ENCODE measurements around the gene NSRP1. TPM values are rescaled to one million over a fixed set of nuclear protein-coding genes. Genes with fewer than 3 reads are reported as not detected.

Gene NSRP1
- total RNA-seq, 4 donors from 2014 or later = 18.5 to 39.4 (median 31.1) TPM

DNA sequence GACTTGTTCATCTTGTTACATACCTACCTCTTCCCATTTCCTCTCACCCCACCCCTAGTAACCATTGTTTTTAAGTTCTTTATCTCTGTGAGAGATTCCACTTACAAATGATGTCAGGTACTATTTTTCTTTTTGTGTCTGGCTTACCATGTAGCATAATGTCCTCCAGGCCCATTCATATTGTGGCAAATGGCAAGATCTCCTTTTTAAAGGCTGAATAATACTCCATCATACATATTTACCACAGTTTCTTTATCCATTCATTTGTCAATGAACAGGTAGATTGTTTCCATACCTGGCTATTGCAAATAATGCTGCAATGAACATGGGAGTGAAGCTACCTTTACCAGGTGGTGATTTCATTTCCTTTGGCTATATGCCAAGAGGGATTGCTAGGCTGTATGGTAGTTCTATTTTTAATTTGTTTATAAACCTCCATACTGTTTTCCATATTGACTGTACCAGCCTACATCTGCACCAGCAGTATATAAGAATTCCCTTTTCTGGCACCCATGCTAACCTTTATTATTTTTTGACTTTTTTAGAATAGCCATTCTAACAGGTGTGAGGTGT, 53.9 kb downstream of the NSRP1 start:
- TF ChIP-seq, protein P1, sequence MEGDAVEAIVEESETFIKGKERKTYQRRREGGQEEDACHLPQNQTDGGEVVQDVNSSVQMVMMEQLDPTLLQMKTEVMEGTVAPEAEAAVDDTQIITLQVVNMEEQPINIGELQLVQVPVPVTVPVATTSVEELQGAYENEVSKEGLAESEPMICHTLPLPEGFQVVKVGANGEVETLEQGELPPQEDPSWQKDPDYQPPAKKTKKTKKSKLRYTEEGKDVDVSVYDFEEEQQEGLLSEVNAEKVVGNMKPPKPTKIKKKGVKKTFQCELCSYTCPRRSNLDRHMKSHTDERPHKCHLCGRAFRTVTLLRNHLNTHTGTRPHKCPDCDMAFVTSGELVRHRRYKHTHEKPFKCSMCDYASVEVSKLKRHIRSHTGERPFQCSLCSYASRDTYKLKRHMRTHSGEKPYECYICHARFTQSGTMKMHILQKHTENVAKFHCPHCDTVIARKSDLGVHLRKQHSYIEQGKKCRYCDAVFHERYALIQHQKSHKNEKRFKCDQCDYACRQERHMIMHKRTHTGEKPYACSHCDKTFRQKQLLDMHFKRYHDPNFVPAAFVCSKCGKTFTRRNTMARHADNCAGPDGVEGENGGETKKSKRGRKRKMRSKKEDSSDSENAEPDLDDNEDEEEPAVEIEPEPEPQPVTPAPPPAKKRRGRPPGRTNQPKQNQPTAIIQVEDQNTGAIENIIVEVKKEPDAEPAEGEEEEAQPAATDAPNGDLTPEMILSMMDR (IDR thresholded peaks at IDR 0.05; ENCODE audit: low read depth) = no peak

DNA sequence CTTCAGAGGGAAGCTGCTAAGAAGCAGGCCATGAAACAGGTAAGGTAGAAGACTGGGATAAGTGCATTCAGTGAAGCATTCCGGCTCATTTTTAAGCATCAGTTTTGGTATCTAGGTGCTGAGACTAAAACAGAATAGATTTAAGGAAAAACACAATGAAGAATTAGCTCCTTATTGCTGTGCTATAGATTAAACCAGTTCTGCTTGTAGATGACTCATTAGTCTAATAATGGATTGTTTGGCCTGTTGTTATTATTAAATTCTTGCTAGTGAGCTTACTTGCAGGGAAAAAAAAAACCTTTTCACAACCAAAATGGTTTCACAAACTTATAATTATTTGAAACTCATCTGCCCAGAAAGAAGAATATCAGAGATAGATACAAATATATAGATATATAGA, 55.9 kb downstream of the NSRP1 start:
- TF ChIP-seq, protein P1 (IDR thresholded peaks at IDR 0.05; ENCODE audit: low read depth) = no peak

DNA sequence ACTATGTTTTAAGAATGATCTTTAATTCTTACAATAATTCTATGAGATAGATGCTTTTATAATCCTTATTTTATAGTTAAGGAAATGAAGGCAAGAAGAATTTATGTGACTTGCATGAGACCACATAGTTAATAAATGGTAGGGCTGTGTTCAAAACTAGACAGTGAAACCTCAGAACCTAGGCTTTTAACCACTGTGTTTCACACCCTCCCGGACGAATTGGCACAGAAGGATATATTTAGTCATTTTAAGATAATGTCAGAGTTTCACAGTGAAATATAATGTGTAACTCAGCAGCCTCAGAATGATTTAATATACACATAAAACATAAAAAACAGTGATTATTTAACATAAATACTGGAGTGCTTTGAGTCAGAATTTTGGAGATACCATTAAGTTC, 57.0 kb downstream of the NSRP1 start:
- TF ChIP-seq, protein P1 (IDR thresholded peaks at IDR 0.05; ENCODE audit: low read depth) = no peak

DNA sequence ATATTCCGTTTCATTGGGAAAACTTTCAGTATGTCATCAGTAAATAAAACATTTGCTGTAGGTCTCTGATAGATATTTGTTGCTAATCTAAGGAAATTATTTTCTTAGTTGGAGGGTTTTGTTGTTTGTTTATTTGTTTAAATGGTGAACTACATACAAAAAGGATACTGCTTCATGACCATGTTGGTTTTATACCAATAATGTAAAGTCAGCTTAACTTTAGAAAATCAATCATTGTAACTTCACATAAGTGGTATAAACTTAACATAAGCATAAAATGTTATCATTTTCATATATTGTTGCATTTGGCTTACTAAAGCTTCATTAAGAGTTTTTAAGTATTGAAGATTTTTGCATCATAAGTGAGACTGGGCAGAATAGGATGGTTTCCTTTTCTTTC, 57.9 kb downstream of the NSRP1 start:
- TF ChIP-seq, protein P1 (IDR thresholded peaks at IDR 0.05; ENCODE audit: low read depth) = no peak

DNA sequence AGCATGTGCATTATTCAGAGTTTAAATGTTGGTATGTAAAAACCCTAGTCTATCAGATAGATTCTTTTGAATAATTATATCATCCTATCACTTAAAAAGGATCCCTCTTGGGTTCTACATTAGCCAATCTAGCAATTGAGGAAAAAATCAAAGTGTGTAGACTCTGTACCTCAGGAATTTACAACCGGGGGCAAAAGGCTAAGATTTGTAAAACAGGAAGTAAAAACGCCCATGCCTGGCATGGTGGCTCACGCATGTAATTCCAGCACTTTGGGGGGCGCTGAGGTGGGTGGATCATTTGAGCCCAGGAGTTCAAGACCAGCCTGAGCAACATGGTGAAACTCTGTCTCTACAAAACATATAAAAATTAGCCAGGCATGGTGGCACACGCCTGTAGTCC, 60.2 kb downstream of the NSRP1 start:
- TF ChIP-seq, protein P1 (IDR thresholded peaks at IDR 0.05; ENCODE audit: low read depth) = no peak

DNA sequence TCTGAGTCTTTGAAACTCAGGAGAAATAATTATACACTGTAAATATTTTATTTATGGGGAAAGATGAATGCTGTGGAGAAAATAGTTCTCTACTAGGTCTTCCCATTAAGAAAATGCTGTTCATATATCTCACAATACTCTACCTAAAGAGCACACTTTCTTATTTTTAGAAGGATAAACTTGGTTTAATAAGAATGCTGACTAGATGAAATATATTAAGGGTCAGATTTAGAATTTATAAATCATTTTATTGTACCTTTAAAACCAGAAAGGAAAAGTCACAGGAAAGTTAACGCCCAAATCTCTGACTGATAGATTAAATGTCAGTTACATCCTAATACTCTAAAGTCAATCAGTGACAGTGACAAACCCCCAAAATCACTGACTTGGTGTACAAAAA, 70.1 kb downstream of the NSRP1 start:
- TF ChIP-seq, protein P1 (IDR thresholded peaks at IDR 0.05; ENCODE audit: low read depth) = no peak

DNA sequence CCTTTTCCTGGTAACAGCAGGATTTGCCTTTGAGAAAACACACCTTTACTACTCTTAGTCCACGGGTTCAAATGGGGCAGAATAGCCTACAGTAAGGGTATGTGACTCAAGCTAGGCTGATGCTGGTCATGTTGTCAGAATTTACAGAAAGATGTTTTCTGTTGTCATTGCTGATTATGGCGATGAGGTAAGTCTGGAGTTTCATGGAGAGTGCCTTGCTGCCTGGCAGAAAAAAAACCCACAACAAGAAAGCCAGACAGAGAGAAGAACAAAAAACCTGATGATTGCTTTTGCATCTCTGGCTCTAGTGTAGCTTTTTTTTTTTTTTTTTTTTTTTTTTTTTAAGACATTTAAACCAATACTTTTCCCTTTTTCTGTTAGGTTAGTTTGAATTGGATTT, 71.0 kb downstream of the NSRP1 start:
- TF ChIP-seq, protein P1 (IDR thresholded peaks at IDR 0.05; ENCODE audit: low read depth) = no peak

Data from subcutaneous adipose tissue (tissue), 4 donors.